Uterus (tissue), 2 donors: ENCODE measurements around the gene SCGB1D1.

Experiments used
- POLR2A ChIP-seq, 2 donors: fragments of 450-650 bp; IDR thresholded peaks; one replicate each; pipeline ENCODE4 v1.6.1; 2016; ENCODE audit warnings: antibody characterized with exemption in 2 of 2, mild to moderate bottlenecking in 1 of 2, moderate library complexity in 1 of 2
- TF ChIP-seq, protein P1 (sequence below), 4 experiments: fragments of 200-600 bp in 2 of 4; fragments of 450-650 bp in 2 of 4; sonication (generic) in 2 of 4; IDR thresholded peaks; one replicate each; pipeline ENCODE4 v1.5.1; 2016 to 2019; ENCODE audit warnings: antibody characterized with exemption in 4 of 4, mild to moderate bottlenecking in 2 of 4, moderate library complexity in 1 of 4

DNA sequence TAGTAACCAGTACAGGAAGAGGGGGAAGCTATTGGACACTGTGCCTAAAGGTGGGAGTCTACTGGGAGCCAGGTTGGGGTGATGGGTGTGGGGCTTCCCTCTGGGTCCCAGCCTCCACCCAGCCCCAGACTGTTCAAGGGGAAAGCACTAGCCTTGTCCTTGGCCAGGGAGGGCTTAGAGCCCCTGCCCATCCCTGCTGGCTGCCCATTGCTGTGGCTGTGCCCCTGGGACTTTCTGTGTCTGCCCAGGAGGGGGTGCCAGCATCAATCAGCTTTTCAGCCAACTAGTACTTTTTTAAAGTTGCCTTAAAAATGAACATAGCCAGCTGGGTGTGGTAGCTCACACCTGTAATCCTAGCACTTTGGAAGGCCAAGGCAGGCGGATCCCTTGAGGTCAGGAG is 46.3 kb upstream of the SCGB1D1 start:
- TF ChIP-seq, protein P1, sequence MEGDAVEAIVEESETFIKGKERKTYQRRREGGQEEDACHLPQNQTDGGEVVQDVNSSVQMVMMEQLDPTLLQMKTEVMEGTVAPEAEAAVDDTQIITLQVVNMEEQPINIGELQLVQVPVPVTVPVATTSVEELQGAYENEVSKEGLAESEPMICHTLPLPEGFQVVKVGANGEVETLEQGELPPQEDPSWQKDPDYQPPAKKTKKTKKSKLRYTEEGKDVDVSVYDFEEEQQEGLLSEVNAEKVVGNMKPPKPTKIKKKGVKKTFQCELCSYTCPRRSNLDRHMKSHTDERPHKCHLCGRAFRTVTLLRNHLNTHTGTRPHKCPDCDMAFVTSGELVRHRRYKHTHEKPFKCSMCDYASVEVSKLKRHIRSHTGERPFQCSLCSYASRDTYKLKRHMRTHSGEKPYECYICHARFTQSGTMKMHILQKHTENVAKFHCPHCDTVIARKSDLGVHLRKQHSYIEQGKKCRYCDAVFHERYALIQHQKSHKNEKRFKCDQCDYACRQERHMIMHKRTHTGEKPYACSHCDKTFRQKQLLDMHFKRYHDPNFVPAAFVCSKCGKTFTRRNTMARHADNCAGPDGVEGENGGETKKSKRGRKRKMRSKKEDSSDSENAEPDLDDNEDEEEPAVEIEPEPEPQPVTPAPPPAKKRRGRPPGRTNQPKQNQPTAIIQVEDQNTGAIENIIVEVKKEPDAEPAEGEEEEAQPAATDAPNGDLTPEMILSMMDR (IDR thresholded peaks at IDR 0.05) = no peak
- TF ChIP-seq POLR2A (IDR thresholded peaks at IDR 0.05) = no peak
